Neural cell (in vitro differentiated cells): ENCODE results near the gene STK38L. TPM values are rescaled to one million over a fixed set of nuclear protein-coding genes. Genes with fewer than 3 reads are reported as not detected.

ENCODE experiments used
- H2AFZ ChIP-seq: fragments of 200-600, 300-800 bp; sonication (generic), shearing (Covaris generic); 2 replicates; pipeline ENCODE4 v1.6.0; 2014; ENCODE audit warnings: low read depth, mild to moderate bottlenecking, antibody characterized with exemption, low read length, moderate library complexity
- H3F3A ChIP-seq: fragments of 200-600 bp; shearing (Covaris generic); 2 replicates; pipeline ENCODE4 v1.6.1; 2016; ENCODE audit warnings: mild to moderate bottlenecking, moderate library complexity, mixed read lengths, antibody characterized with exemption, low read length; ENCODE audit not compliant: insufficient read depth, poor library complexity, severe bottlenecking
- H3K27ac ChIP-seq: fragments of 200-600, 300-800 bp; sonication (generic), shearing (Covaris generic); 2 replicates; pipeline ENCODE4 v1.5.1; 2014; ENCODE audit warnings: mild to moderate bottlenecking, low read length, moderate library complexity
- H3K27me3 ChIP-seq: fragments of 300-800, 200-600 bp; sonication (generic), shearing (Covaris generic); 2 replicates; pipeline ENCODE4 v1.6.0; 2014; ENCODE audit warnings: mild to moderate bottlenecking, low read depth, low read length, moderate library complexity; ENCODE audit not compliant: insufficient read depth
- H3K36me3 ChIP-seq: fragments of 300-800, 200-600 bp; sonication (generic), shearing (Covaris generic); 2 replicates; pipeline ENCODE4 v1.5.1; 2014; ENCODE audit warnings: mild to moderate bottlenecking, antibody characterized with exemption, low read length, moderate library complexity; ENCODE audit not compliant: insufficient read depth
- H3K4me2 ChIP-seq: fragments of 300-800, 200-600 bp; sonication (generic), shearing (Covaris generic); 2 replicates; pipeline ENCODE4 v1.6.0; 2014; ENCODE audit warnings: mild to moderate bottlenecking, low read length
- H3K4me3 ChIP-seq: fragments of 300-800, 200-600 bp; sonication (generic), shearing (Covaris generic); 2 replicates; pipeline ENCODE4 v1.5.1; 2014; ENCODE audit warnings: mild to moderate bottlenecking, low read length, moderate library complexity
- H3K79me2 ChIP-seq: fragments of 200-600 bp; shearing (Covaris generic); replicated peaks from 2 replicates; pipeline ENCODE4 v1.6.0; 2014; ENCODE audit warnings: mild to moderate bottlenecking, low read length, moderate library complexity; ENCODE audit not compliant: insufficient read depth
- H3K9ac ChIP-seq: fragments of 300-800, 200-600 bp; sonication (generic), shearing (Covaris generic); 2 replicates; pipeline ENCODE4 v1.6.1; 2016; ENCODE audit warnings: mild to moderate bottlenecking, low read length, mixed read lengths
- H3K9me2 ChIP-seq: fragments of 200-600 bp; shearing (Covaris generic); 2 replicates; pipeline ENCODE4 v1.6.1; 2016; ENCODE audit warnings: mild to moderate bottlenecking, low read length, mixed read lengths; ENCODE audit not compliant: insufficient read depth
- H3K9me3 ChIP-seq: fragments of 200-600, 300-800 bp; sonication (generic), shearing (Covaris generic); 2 replicates; pipeline ENCODE4 v1.6.1; 2016; ENCODE audit warnings: mild to moderate bottlenecking, mixed run types, low read length, moderate library complexity, mixed read lengths
- H4K20me1 ChIP-seq: fragments of 200-600 bp; shearing (Covaris generic); 2 replicates; pipeline ENCODE4 v1.6.1; 2016; ENCODE audit warnings: mild to moderate bottlenecking, mixed run types; ENCODE audit not compliant: insufficient read depth
- CTCF ChIP-seq: fragments of 450-650 bp; IDR thresholded peaks from 2 replicates; pipeline ENCODE4 v1.5.1; 2014; ENCODE audit warnings: antibody characterized with exemption, mild to moderate bottlenecking, moderate library complexity; ENCODE audit not compliant: poor library complexity, severe bottlenecking
- EP300 ChIP-seq: fragments of 450-650 bp; conservative IDR thresholded peaks from 2 replicates; pipeline ENCODE4 v1.6.1; 2014; ENCODE audit warnings: antibody characterized with exemption, mild to moderate bottlenecking, moderate library complexity; ENCODE audit not compliant: poor library complexity, severe bottlenecking
- EZH2 ChIP-seq: fragments of 200-600, 300-800 bp; shearing (Covaris generic), sonication (generic); IDR thresholded peaks from 2 replicates; pipeline ENCODE4 v1.6.1; 2014; ENCODE audit warnings: antibody characterized with exemption, low read length, borderline replicate concordance, mild to moderate bottlenecking; ENCODE audit not compliant: insufficient read depth, poor library complexity, severe bottlenecking
- MXI1 ChIP-seq: fragments of 450-650 bp; conservative IDR thresholded peaks from 2 replicates; pipeline ENCODE4 v1.6.1; 2014; ENCODE audit warnings: antibody characterized with exemption, mild to moderate bottlenecking; ENCODE audit not compliant: poor library complexity, severe bottlenecking
- POLR2AphosphoS5 ChIP-seq: IDR thresholded peaks from 2 replicates; pipeline ENCODE4 v1.6.1; 2012
- RAD21 ChIP-seq: fragments of 450-650 bp; conservative IDR thresholded peaks from 2 replicates; pipeline ENCODE4 v1.6.1; 2014; ENCODE audit warnings: antibody characterized with exemption, mild to moderate bottlenecking, moderate library complexity
- REST ChIP-seq: IDR thresholded peaks from 2 replicates; pipeline ENCODE4 v1.6.1; 2012; ENCODE audit warnings: borderline replicate concordance
- SMC3 ChIP-seq: fragments of 450-650 bp; conservative IDR thresholded peaks from 2 replicates; pipeline ENCODE4 v1.6.1; 2014; ENCODE audit warnings: antibody characterized with exemption, mild to moderate bottlenecking, moderate library complexity; ENCODE audit not compliant: poor library complexity
- TAF1 ChIP-seq: IDR thresholded peaks from 2 replicates; pipeline ENCODE4 v1.6.1; 2012; ENCODE audit warnings: low read depth
- polyA plus RNA-seq: library from polyadenylated mRNA; depleted of rRNA; stranded (reverse); fragments of >200 nt; gene quantifications from 2 replicates; pipeline ENCODE4 v1.2.3, GENCODE V29; 2014

The STK38L gene
- polyA plus RNA-seq, 1 donor from 2014 or later: 31.5 TPM

- no peaks in the 10 kb centered on the region for H3K27me3 ChIP-seq
- no peaks in the 10 kb centered on the region for H4K20me1 ChIP-seq
- H3K4me2 ChIP-seq: no peak overlapping the region
- no peaks in the 10 kb centered on the region for H3F3A ChIP-seq
- no peak overlapping the region for H3K9ac ChIP-seq
- TF ChIP-seq MXI1 (no peak), CTCF (no peak), RAD21 (no peak), REST (no peak), EZH2 (no peak), TAF1 (no peak), POLR2AphosphoS5 (no peak), EP300 (no peak), SMC3 (no peak)
- no peaks in the 10 kb centered on the region for H3K9me3 ChIP-seq
- H3K79me2 ChIP-seq: no peaks in the 10 kb centered on the region
- H3K27ac ChIP-seq: no peak overlapping the region
- no peak overlapping the region for H2AFZ ChIP-seq
- H3K9me2 ChIP-seq: no peaks in the 10 kb centered on the region
- H3K4me3 ChIP-seq: no peak overlapping the region
- H3K36me3 ChIP-seq: no peaks in the 10 kb centered on the region
Measured at GRCh38 chr12:27213830-27214787, 30.0 kb upstream of the STK38L start.

- no peaks in the 10 kb centered on the region for H4K20me1 ChIP-seq
- TF ChIP-seq CTCF (no peak), SMC3 (no peak), EP300 (no peak), TAF1 (no peak), EZH2 (no peak), RAD21 (no peak)
- no peaks in the 10 kb centered on the region for H3K36me3 ChIP-seq
Measured at GRCh38 chr12:27217590-27217989, 26.5 kb upstream of the STK38L start.

More at GRCh38 chr12:27217590-27217989, 26.5 kb upstream of the STK38L start:
- Histone ChIP-seq H3K27me3 (no peaks in the 10 kb centered on the region), H3K79me2 (no peaks in the 10 kb centered on the region), H3F3A (no peaks in the 10 kb centered on the region), H3K27ac (no peak overlapping the region), H3K4me2 (no peak overlapping the region), H3K9ac (no peak overlapping the region), H3K9me2 (no peaks in the 10 kb centered on the region), H3K9me3 (no peaks in the 10 kb centered on the region), H3K4me3 (no peak overlapping the region), H2AFZ (no peak overlapping the region)
